ENCODE data around the gene RPS6KA2.

RPS6KA2 gene

DNA sequence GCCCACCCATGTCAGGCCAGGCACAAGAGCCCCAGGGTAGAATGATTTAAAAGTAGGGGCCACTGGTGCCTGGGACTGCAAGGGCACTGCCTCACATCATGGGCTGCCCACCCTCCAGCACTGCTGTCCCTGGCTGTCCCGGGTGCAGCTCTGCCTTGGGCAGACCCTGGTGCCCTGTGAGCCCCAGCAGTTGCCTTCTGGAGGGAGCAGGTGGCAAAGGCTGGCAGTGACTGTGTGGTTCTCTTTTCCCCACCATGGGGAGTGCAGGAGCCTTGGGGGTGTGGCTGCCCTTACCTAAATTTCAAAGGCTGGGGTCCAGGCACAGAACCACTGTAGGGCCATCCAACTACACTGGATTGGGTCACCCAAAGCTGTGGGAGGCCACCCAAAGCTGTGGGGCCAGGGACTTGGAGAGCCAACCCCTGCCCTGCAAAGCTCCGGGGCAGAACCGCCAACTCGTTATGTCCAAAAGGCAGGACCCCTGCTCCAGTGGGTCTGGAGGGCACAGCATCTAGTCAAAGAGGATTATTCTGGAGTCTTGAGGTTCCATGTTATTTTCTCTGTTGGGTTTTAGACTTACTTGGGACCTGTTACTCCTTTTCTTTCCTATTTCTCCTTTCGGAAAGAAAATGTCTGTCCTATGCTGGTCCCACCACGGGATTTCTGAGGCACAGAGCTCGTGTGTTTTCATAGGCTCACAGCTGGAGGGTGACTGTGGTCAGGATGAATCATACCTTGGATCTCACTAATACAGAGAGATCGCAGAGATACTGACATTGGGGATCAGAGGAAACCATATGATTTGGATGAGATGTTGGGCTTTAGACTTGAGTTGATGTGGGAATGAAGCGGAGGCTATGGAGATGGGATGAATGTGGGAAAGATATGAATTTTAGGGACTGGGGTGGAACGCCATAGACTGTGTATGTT, 105.9 kb downstream of the RPS6KA2 start:
- no peak for DNase-seq

GRCh38 chr6:166516251-166516884, 110.7 kb downstream of the RPS6KA2 start:
- no peak for DNase-seq

DNA sequence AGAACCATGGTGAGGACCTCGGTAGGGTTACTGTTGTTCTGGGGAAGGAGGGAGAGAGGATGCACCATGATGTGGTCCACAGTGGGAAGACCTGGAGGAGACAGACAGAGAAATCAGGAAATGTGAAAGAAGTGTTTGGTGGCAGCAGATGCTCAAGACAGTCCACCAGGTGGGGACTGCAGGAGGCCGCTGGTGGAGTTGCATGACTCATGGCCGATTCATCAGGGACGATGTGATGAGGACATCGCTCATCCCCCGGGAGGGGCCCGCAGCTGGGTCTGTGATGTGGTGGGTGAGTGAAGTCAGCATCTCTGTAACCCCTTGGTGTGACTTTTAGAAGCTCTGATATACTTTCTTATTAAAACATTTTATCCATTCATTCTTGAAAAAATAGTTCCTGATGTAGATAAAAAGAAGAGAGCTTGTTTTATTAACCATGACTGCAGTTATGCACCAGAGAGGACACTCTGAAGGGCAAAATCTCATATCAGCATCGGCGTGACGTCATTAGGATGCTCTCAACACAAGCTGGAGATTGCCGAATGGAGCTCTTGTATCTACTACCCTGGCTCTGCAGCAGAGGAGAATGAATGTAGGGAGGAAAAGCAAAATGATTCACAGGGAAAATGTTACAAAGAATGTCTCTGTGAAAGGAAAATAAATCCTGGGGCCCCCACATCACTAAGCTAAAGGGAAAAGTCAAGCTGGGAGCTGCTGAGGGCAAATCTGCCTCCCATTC, 111.8 kb downstream of the RPS6KA2 start:
- DNase-seq: no peak

DNA sequence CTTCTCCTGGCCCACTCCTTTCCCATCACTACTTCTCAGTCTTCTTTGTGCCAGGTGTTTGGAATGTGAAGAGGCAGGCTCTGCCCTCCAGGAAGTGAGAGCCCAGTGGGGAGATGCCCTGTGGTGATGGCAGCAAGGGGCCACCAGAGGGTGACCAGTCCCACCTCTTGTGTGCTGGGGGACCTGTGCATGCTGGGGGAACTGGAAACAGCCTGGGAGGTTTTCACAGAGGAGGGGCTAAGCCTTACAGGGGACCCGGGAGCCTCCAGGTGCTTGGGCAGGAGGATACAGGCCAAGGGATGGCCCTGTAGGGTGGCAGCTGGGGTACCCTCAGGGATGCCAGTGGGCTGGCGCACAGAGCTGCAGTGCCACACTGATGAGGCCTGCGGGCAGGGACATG, 112.9 kb downstream of the RPS6KA2 start:
- DNase-seq: no peak

- no peak for DNase-seq
Measured at GRCh38 chr6:166512567-166512966, 114.5 kb downstream of the RPS6KA2 start.

DNA sequence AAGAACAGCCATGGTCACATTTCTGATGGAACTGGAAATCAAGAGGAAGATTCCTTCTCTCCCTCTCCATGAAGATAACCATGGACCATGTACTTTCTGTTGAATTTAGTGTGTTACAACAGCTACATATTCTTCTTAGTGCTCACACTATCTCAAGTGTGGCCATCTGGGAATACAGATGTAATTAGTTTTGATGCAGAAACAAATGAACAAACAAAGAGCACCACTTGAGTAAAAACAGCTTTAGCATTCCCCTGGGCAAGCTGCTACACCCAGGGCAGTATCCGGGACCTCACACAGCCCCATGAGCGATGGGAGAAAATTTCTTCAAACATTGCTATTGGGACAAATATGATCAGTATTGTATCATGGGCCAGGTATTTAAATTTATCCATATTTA, 115.7 kb downstream of the RPS6KA2 start:
- no peak for DNase-seq

- no peak for DNase-seq
Measured at GRCh38 chr6:166509193-166509592, 117.9 kb downstream of the RPS6KA2 start.

- no peak for DNase-seq
Measured at GRCh38 chr6:166508726-166509125, 118.3 kb downstream of the RPS6KA2 start.

DNA sequence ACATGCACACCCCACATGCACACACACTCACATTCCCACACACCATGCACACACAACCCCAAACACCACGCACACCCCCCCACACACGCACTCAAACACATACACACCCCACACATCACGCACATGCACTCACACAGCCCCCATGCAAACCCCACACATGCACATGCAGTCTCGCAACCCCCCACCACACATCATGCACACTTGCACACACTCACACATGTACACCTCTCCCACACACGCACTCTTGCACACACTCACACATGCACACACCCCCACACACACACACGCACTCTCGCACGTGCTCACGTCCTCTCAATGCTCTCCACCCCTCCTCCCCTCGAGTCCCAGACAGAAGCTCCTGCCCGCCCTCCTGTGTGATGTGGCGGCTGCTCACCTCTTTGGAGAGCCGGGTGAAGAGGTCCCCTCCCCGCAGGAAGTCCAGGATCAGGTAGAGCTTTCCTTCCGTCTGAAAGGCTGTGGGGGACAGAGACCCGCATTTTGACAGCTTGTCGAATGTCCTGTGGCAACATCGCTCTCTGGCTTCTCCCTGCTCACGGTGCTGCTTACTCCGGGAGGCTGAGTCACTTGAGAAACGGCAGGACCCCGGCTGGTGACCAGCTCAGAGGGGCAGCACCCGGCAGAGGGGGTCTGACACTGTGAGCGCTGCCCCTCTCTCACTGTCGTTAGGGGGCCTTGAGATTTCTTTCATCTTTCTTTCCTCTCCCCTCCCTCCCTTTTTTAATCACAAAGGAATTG, 119.1 kb downstream of the RPS6KA2 start:
- DNase-seq: no peak

- no peak for DNase-seq
Measured at GRCh38 chr6:166507380-166507779, 119.7 kb downstream of the RPS6KA2 start.

- DNase-seq: no peak
Measured at GRCh38 chr6:166505133-166505905, 121.7 kb downstream of the RPS6KA2 start.

GRCh38 chr6:166504100-166504499, 123.0 kb downstream of the RPS6KA2 start:
- DNase-seq: no peak

- DNase-seq: no peak
Measured at GRCh38 chr6:166503167-166503744, 123.8 kb downstream of the RPS6KA2 start.

DNA sequence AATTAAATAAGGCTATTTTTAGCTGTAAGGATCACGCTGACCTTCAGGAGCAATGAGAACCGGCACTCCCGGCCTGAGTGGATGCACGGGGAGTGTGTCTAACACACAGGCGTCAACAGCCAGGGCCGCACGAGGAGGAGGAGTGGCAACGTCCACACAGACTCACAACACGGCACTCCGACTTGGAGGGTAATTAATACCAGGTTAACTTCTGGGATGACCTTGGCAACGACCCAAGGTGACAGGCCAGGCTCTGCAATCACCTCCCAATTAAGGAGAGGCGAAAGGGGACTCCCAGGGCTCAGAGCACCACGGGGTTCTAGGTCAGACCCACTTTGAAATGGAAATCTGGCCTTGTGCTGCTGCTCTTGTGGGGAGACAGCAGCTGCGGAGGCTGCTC, 124.6 kb downstream of the RPS6KA2 start:
- no peak for DNase-seq

GRCh38 chr6:166501246-166501645, 125.8 kb downstream of the RPS6KA2 start:
- DNase-seq: no peak

DNA sequence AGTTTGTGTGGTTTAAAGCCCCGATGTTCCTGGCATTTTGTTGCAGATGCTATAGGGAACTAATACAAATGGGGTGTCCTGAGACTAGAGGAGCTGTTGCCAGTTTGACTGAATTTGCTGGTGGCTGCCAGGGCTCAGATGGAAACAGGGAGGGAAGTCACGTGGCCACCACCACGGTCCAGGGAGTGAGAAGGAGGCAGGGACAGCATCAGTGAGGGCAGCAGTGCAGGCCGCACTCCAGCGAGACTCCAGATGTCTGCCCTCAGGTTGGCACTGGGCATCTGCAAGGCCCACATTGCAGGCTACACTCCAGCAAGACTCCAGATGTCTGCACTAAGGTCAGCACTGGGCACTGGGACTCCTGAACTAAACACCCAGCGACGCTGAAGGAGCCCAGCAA, 126.8 kb downstream of the RPS6KA2 start:
- DNase-seq: no peak

- no peak for DNase-seq
Measured at GRCh38 chr6:166499350-166500163, 127.5 kb downstream of the RPS6KA2 start.

- DNase-seq: no peak
Measured at GRCh38 chr6:166498661-166499349, 128.2 kb downstream of the RPS6KA2 start.

- no peak for DNase-seq
Measured at GRCh38 chr6:166498228-166498627, 128.8 kb downstream of the RPS6KA2 start.

Measured in NCI-H2029 (cell line).